GM12864 (cell line): ENCODE results near the gene GPD2.

ENCODE experiments used
- DNase-seq: peaks from one replicate; pipeline ENCODE4 v3.0.0-alpha.2; 2011; ENCODE audit warnings: low read depth
- H3K4me3 ChIP-seq: 2 replicates; pipeline ENCODE4 v1.5.1; 2011; ENCODE audit warnings: mild to moderate bottlenecking, low read depth, low read length, control low read depth
- CTCF ChIP-seq: IDR thresholded peaks from 2 replicates; pipeline ENCODE4 v1.5.1; 2011; ENCODE audit warnings: low read depth, mild to moderate bottlenecking, moderate library complexity, low read length, control low read depth, inconsistent platforms; ENCODE audit errors: missing control alignments

Gene GPD2

GRCh38 chr2:156435396-156435717 lies 822 bp upstream of the GPD2 start:
- TF ChIP-seq CTCF = no peak
- H3K4me3 ChIP-seq = peak overlapping the region; percentile 57
- no peak for DNase-seq

- no peak for TF ChIP-seq CTCF
- H3K4me3 ChIP-seq = peak overlapping the region; percentile 57
- peak; percentile 53 for DNase-seq
Measured at GRCh38 chr2:156436497-156437085, 412 bp downstream of the GPD2 start.

- no peak for TF ChIP-seq CTCF
- peak overlapping the region; percentile 57 for H3K4me3 ChIP-seq
- DNase-seq = no peak
Measured at GRCh38 chr2:156437272-156437930, 1.2 kb downstream of the GPD2 start.

- no peak for DNase-seq
- TF ChIP-seq CTCF = no peak
- H3K4me3 ChIP-seq = no peak overlapping the region; the same call in 1 of the 2 replicates
Measured at GRCh38 chr2:156437931-156438410, 1.8 kb downstream of the GPD2 start.

- no peak overlapping the region for H3K4me3 ChIP-seq
- DNase-seq = no peak
- no peak for TF ChIP-seq CTCF
Measured at GRCh38 chr2:156443089-156443488, 6.9 kb downstream of the GPD2 start.

GRCh38 chr2:156445296-156446220 lies 9.4 kb downstream of the GPD2 start:
- no peak for TF ChIP-seq CTCF
- no peak for DNase-seq
- H3K4me3 ChIP-seq = no peak overlapping the region
